HepG2 (cell line): ENCODE data around the gene C10orf71.

ENCODE experiments used
- ATF2 ChIP-seq: sonication (generic); formaldehyde crosslinking; IDR thresholded peaks from 2 replicates; pipeline ENCODE4 v1.4.0; 2020; ENCODE audit warnings: missing genetic modification reagents
- HNRNPLL ChIP-seq: fragments of 200-400 bp; formaldehyde crosslinking; IDR thresholded peaks from 2 replicates; pipeline ENCODE4 v1.6.1; 2017; ENCODE audit warnings: mild to moderate bottlenecking, low read depth, low read length; ENCODE audit not compliant: poor library complexity, severe bottlenecking
- ZBTB21 ChIP-seq: sonication (generic); formaldehyde crosslinking; IDR thresholded peaks from 2 replicates; pipeline ENCODE4 v1.4.0; 2020; ENCODE audit warnings: missing genetic modification reagents
- ZNF615 ChIP-seq: sonication (generic); formaldehyde crosslinking; IDR thresholded peaks from 2 replicates; pipeline ENCODE4 v1.5.0; 2020; ENCODE audit warnings: mild to moderate bottlenecking, missing genetic modification reagents, borderline replicate concordance
- ZNF749 ChIP-seq: sonication (generic); formaldehyde crosslinking; IDR thresholded peaks from 2 replicates; pipeline ENCODE4 v1.8.0; 2022; ENCODE audit warnings: mild to moderate bottlenecking, missing genetic modification reagents, moderate library complexity, borderline replicate concordance
- TF ChIP-seq, protein P1 (sequence below): sonication (generic); formaldehyde crosslinking; IDR thresholded peaks from 2 replicates; pipeline ENCODE4 v1.5.0; 2020; ENCODE audit warnings: mild to moderate bottlenecking, missing genetic modification reagents, moderate library complexity
- TF ChIP-seq, protein P2 (sequence below): IDR thresholded peaks from 2 replicates; pipeline ENCODE4 v1.6.1; 2016; ENCODE audit warnings: low read depth, control low read depth

GRCh38 chr10:49365275-49365674 lies 66.3 kb downstream of the C10orf71 start:
- no peak for TF ChIP-seq ATF2
- TF ChIP-seq, protein P1, sequence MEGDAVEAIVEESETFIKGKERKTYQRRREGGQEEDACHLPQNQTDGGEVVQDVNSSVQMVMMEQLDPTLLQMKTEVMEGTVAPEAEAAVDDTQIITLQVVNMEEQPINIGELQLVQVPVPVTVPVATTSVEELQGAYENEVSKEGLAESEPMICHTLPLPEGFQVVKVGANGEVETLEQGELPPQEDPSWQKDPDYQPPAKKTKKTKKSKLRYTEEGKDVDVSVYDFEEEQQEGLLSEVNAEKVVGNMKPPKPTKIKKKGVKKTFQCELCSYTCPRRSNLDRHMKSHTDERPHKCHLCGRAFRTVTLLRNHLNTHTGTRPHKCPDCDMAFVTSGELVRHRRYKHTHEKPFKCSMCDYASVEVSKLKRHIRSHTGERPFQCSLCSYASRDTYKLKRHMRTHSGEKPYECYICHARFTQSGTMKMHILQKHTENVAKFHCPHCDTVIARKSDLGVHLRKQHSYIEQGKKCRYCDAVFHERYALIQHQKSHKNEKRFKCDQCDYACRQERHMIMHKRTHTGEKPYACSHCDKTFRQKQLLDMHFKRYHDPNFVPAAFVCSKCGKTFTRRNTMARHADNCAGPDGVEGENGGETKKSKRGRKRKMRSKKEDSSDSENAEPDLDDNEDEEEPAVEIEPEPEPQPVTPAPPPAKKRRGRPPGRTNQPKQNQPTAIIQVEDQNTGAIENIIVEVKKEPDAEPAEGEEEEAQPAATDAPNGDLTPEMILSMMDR: no peak
- TF ChIP-seq ZNF615 (CRISPR knock-in tag): no peak
- TF ChIP-seq ZNF749 (CRISPR knock-in tag): no peak
- TF ChIP-seq HNRNPLL: no peak
- no peak for TF ChIP-seq ZBTB21 (CRISPR knock-in tag)
- TF ChIP-seq, protein P2, sequence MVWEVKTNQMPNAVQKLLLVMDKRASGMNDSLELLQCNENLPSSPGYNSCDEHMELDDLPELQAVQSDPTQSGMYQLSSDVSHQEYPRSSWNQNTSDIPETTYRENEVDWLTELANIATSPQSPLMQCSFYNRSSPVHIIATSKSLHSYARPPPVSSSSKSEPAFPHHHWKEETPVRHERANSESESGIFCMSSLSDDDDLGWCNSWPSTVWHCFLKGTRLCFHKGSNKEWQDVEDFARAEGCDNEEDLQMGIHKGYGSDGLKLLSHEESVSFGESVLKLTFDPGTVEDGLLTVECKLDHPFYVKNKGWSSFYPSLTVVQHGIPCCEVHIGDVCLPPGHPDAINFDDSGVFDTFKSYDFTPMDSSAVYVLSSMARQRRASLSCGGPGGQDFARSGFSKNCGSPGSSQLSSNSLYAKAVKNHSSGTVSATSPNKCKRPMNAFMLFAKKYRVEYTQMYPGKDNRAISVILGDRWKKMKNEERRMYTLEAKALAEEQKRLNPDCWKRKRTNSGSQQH: no peak
